Measurements from ENCODE around the gene GRM5. TPM values are rescaled to one million over a fixed set of nuclear protein-coding genes. Genes with fewer than 3 reads are reported as not detected.

The GRM5 gene
- total RNA-seq, 1 experiment from 2014 or later, result 8.3 TPM

- CTCF ChIA-PET, result no interaction called here
- TF ChIP-seq CTCF (IDR thresholded peaks at IDR 0.05; ENCODE audit: unreplicated experiment), result no peak
- peaks cover 5% of the 10 kb centered on the region for H3K36me3 Mint-ChIP-seq (ENCODE audit: insufficient read depth, unreplicated experiment)
- no peak overlapping the region for H3K4me3 Mint-ChIP-seq (ENCODE audit: low read depth, unreplicated experiment)
- H3K4me1 Mint-ChIP-seq (ENCODE audit: low read depth, unreplicated experiment), result peaks cover 29% of the 10 kb centered on the region
- no peak for DNase-seq
- no peak overlapping the region for H3K27ac Mint-ChIP-seq (ENCODE audit: unreplicated experiment)
- intact Hi-C loops (cut with micrococcal nuclease; ENCODE audit: unreplicated experiment), result no loop called here
- no peaks in the 10 kb centered on the region for H3K27me3 Mint-ChIP-seq (ENCODE audit: unreplicated experiment)
- no peaks in the 10 kb centered on the region for H3K9me3 Mint-ChIP-seq (ENCODE audit: low read depth, unreplicated experiment)
- BruUV-seq (replicated peaks), result no TSS peak
Measured at GRCh38 chr11:88523386-88524071, 542.3 kb downstream of the GRM5 start.

- Mint-ChIP-seq H3K36me3 (ENCODE audit: insufficient read depth, unreplicated experiment) (peaks cover 5% of the 10 kb centered on the region), H3K4me3 (ENCODE audit: low read depth, unreplicated experiment) (no peak overlapping the region), H3K27ac (ENCODE audit: unreplicated experiment) (no peak overlapping the region), H3K9me3 (ENCODE audit: low read depth, unreplicated experiment) (no peaks in the 10 kb centered on the region), H3K27me3 (ENCODE audit: unreplicated experiment) (no peaks in the 10 kb centered on the region), H3K4me1 (ENCODE audit: low read depth, unreplicated experiment) (peaks cover 29% of the 10 kb centered on the region)
- no peak for DNase-seq
- CTCF ChIA-PET, result no interaction called here
- intact Hi-C loops (cut with micrococcal nuclease; ENCODE audit: unreplicated experiment), result no loop called here
- no TSS peak for BruUV-seq (replicated peaks)
- TF ChIP-seq CTCF (IDR thresholded peaks at IDR 0.05; ENCODE audit: unreplicated experiment), result no peak
Measured at GRCh38 chr11:88522624-88523385, 543.0 kb downstream of the GRM5 start.

GRCh38 chr11:88521799-88522201 lies 544.0 kb downstream of the GRM5 start:
- TF ChIP-seq CTCF (IDR thresholded peaks at IDR 0.05; ENCODE audit: unreplicated experiment), result no peak
- Mint-ChIP-seq H3K4me3 (ENCODE audit: low read depth, unreplicated experiment) (no peak overlapping the region), H3K9me3 (ENCODE audit: low read depth, unreplicated experiment) (no peaks in the 10 kb centered on the region), H3K27me3 (ENCODE audit: unreplicated experiment) (no peaks in the 10 kb centered on the region), H3K27ac (ENCODE audit: unreplicated experiment) (no peak overlapping the region), H3K36me3 (ENCODE audit: insufficient read depth, unreplicated experiment) (peaks cover 5% of the 10 kb centered on the region), H3K4me1 (ENCODE audit: low read depth, unreplicated experiment) (peaks cover 21% of the 10 kb centered on the region)
- CTCF ChIA-PET, result no interaction called here
- no peak for DNase-seq
- BruUV-seq (replicated peaks), result no TSS peak
- intact Hi-C loops (cut with micrococcal nuclease; ENCODE audit: unreplicated experiment), result no loop called here

GRCh38 chr11:88521399-88521798 lies 544.4 kb downstream of the GRM5 start:
- no peak for DNase-seq
- TF ChIP-seq CTCF (IDR thresholded peaks at IDR 0.05; ENCODE audit: unreplicated experiment), result no peak
- Mint-ChIP-seq H3K4me1 (ENCODE audit: low read depth, unreplicated experiment) (peaks cover 21% of the 10 kb centered on the region), H3K9me3 (ENCODE audit: low read depth, unreplicated experiment) (no peaks in the 10 kb centered on the region), H3K36me3 (ENCODE audit: insufficient read depth, unreplicated experiment) (peaks cover 5% of the 10 kb centered on the region), H3K4me3 (ENCODE audit: low read depth, unreplicated experiment) (no peak overlapping the region), H3K27ac (ENCODE audit: unreplicated experiment) (no peak overlapping the region), H3K27me3 (ENCODE audit: unreplicated experiment) (no peaks in the 10 kb centered on the region)
- intact Hi-C loops (cut with micrococcal nuclease; ENCODE audit: unreplicated experiment), result no loop called here
- CTCF ChIA-PET, result no interaction called here
- no TSS peak for BruUV-seq (replicated peaks)

All from Calu3 (cell line).